ENCODE data around the gene CSTB.

The CSTB gene

GRCh38 chr21:43810505-43811261 is 34.6 kb upstream of the CSTB start:
- peak; percentile 85 to 91 (median 89) for DNase-seq

GRCh38 chr21:43809853-43810504 is 33.9 kb upstream of the CSTB start:
- no peak for DNase-seq

- no peak for DNase-seq
Measured at GRCh38 chr21:43809346-43809799, 33.3 kb upstream of the CSTB start.

- DNase-seq, result no peak
Measured at GRCh38 chr21:43808832-43809251, 32.7 kb upstream of the CSTB start.

GRCh38 chr21:43808367-43808766 is 32.3 kb upstream of the CSTB start:
- no peak for DNase-seq

- DNase-seq, result no peak
Measured at GRCh38 chr21:43806017-43806710, 30.1 kb upstream of the CSTB start.

- no peak for DNase-seq
Measured at GRCh38 chr21:43805275-43805800, 29.2 kb upstream of the CSTB start.

- no peak for DNase-seq
Measured at GRCh38 chr21:43803558-43804300, 27.6 kb upstream of the CSTB start.

- DNase-seq, result no peak
Measured at GRCh38 chr21:43802713-43803313, 26.7 kb upstream of the CSTB start.

- DNase-seq, result no peak
Measured at GRCh38 chr21:43801006-43801783, 25.1 kb upstream of the CSTB start.

GRCh38 chr21:43800566-43800965 is 24.5 kb upstream of the CSTB start:
- no peak for DNase-seq

GRCh38 chr21:43800124-43800523 is 24.0 kb upstream of the CSTB start:
- DNase-seq, result no peak

GRCh38 chr21:43799301-43799840 is 23.3 kb upstream of the CSTB start:
- DNase-seq, result no peak

- no peak for DNase-seq
Measured at GRCh38 chr21:43797925-43798715, 22.0 kb upstream of the CSTB start.

- no peak for DNase-seq
Measured at GRCh38 chr21:43797415-43797814, 21.3 kb upstream of the CSTB start.

- no peak for DNase-seq
Measured at GRCh38 chr21:43794857-43795256, 18.7 kb upstream of the CSTB start.

GRCh38 chr21:43794311-43794710 is 18.2 kb upstream of the CSTB start:
- no peak for DNase-seq

GRCh38 chr21:43793243-43793642 is 17.1 kb upstream of the CSTB start:
- no peak for DNase-seq

- DNase-seq, result no peak
Measured at GRCh38 chr21:43792406-43792805, 16.3 kb upstream of the CSTB start.

GRCh38 chr21:43790010-43790524 is 14.0 kb upstream of the CSTB start:
- DNase-seq, result no peak

Data from activated naive CD4-positive, alpha-beta T cell (primary cell).